IMR-90 (cell line): Measurements from ENCODE around the gene PCBP4. TPM values are rescaled to one million over a fixed set of nuclear protein-coding genes. Genes with fewer than 3 reads are reported as not detected.

Source experiments
- BHLHE40 ChIP-seq: fragments of 150-350 bp; IDR thresholded peaks from 2 replicates; pipeline ENCODE4 v1.6.1; 2016; ENCODE audit warnings: mild to moderate bottlenecking, low read depth, low read length
- CEBPB ChIP-seq: IDR thresholded peaks from 2 replicates; pipeline ENCODE4 v1.6.1; 2012; ENCODE audit warnings: low read depth, low read length, improper control_type of control experiment
- CTCF ChIP-seq: conservative IDR thresholded peaks from 2 replicates; pipeline ENCODE4 v1.5.1; 2012; ENCODE audit warnings: mild to moderate bottlenecking, low read depth, low read length, improper control_type of control experiment
- polyA plus RNA-seq, 3 experiments: library from polyadenylated mRNA; depleted of rRNA; stranded (reverse); fragments of >200 nt; gene quantifications; 2 replicates each; pipeline ENCODE4 v1.2.3, GENCODE V29; 2012; ENCODE audit warnings: low replicate concordance in 1 of 3
- total RNA-seq: library from RNA; depleted of rRNA; stranded (reverse); fragments of >200 nt; gene quantifications from 2 replicates; pipeline ENCODE4 v1.2.3, GENCODE V29; 2012

The PCBP4 gene
- total and polyA plus RNA-seq, 2 of the 4 experiments (the other 2 are of a cell fraction), result 70.8 to 110 TPM

- TF ChIP-seq CTCF (no peak), BHLHE40 (no peak), CEBPB (no peak)
Observed at GRCh38 chr3:51942603-51943450, 24.4 kb downstream of the PCBP4 start (continued).
